Skeletal muscle tissue (tissue), 4 donors: ENCODE data around the gene TRIM2. TPM values are rescaled to one million over a fixed set of nuclear protein-coding genes. Genes with fewer than 3 reads are reported as not detected.

ENCODE experiments used
- H3K27ac ChIP-seq: one replicate; pipeline ENCODE4 v1.7.0; 2013; ENCODE audit warnings: mild to moderate bottlenecking, low read depth, low read length, inconsistent platforms
- H3K27me3 ChIP-seq, 3 donors: one replicate each; pipeline ENCODE4 v1.7.0; 2013; ENCODE audit warnings: low read length in 3 of 3; ENCODE audit not compliant: control insufficient read depth in 3 of 3, insufficient read depth in 3 of 3
- H3K36me3 ChIP-seq, 3 donors: one replicate each; pipeline ENCODE4 v1.7.0; 2013; ENCODE audit warnings: low read length in 3 of 3; ENCODE audit not compliant: control insufficient read depth in 3 of 3, insufficient read depth in 3 of 3
- H3K4me1 ChIP-seq, 3 donors: one replicate each; pipeline ENCODE4 v1.7.0; 2013; ENCODE audit warnings: low read length in 3 of 3, mild to moderate bottlenecking in 3 of 3; ENCODE audit not compliant: control insufficient read depth in 3 of 3, insufficient read depth in 3 of 3
- H3K4me3 ChIP-seq, 3 donors: one replicate each; pipeline ENCODE4 v1.7.0; 2013; ENCODE audit warnings: low read length in 3 of 3
- H3K9ac ChIP-seq, 3 donors: one replicate each; pipeline ENCODE4 v1.7.0; 2013; ENCODE audit warnings: low read length in 3 of 3, mild to moderate bottlenecking in 3 of 3, moderate library complexity in 2 of 3, low read depth in 1 of 3
- H3K9me3 ChIP-seq, 3 donors: one replicate each; pipeline ENCODE4 v1.7.0; 2013; ENCODE audit warnings: low read length in 3 of 3; ENCODE audit not compliant: control insufficient read depth in 3 of 3
- total RNA-seq: library from RNA; depleted of rRNA; stranded (reverse); fragments of >200 nt; gene quantifications from one replicate; pipeline ENCODE4 v1.2.3, GENCODE V29; 2014
- donor health status: Osteomylitis.

The TRIM2 gene
- total RNA-seq, 1 donor from 2014 or later, result 21.4 TPM

GRCh38 chr4:153169776-153170175 is 34.5 kb upstream of the TRIM2 start:
- Histone ChIP-seq H3K36me3 (no peaks in the 10 kb centered on the region), H3K27ac (no peak overlapping the region), H3K4me1 (no peaks in the 10 kb centered on the region), H3K4me3 (no peak overlapping the region), H3K27me3 (peaks cover 0 to 3% (median 0%) of the 10 kb centered on the region in 3 donors), H3K9me3 (no peaks in the 10 kb centered on the region), H3K9ac (no peak overlapping the region)

GRCh38 chr4:153170407-153170806 is 33.8 kb upstream of the TRIM2 start:
- Histone ChIP-seq H3K27ac (no peak overlapping the region), H3K9ac (no peak overlapping the region), H3K36me3 (no peaks in the 10 kb centered on the region), H3K9me3 (no peaks in the 10 kb centered on the region), H3K4me3 (no peak overlapping the region), H3K4me1 (no peaks in the 10 kb centered on the region), H3K27me3 (peaks cover 0 to 3% (median 0%) of the 10 kb centered on the region in 3 donors)

- Histone ChIP-seq H3K27ac (no peak overlapping the region), H3K4me3 (no peak overlapping the region), H3K9ac (no peak overlapping the region), H3K27me3 (no peaks in the 10 kb centered on the region), H3K36me3 (no peaks in the 10 kb centered on the region), H3K4me1 (no peaks in the 10 kb centered on the region), H3K9me3 (no peaks in the 10 kb centered on the region)
Observed at GRCh38 chr4:153174821-153175567, 29.2 kb upstream of the TRIM2 start.

GRCh38 chr4:153176938-153177337 is 27.3 kb upstream of the TRIM2 start:
- Histone ChIP-seq H3K36me3 (no peaks in the 10 kb centered on the region), H3K27ac (no peak overlapping the region)

GRCh38 chr4:153177841-153178240 is 26.4 kb upstream of the TRIM2 start:
- no peak overlapping the region for H3K4me3 ChIP-seq
- no peak overlapping the region for H3K9ac ChIP-seq
- H3K4me1 ChIP-seq, result no peaks in the 10 kb centered on the region

More at GRCh38 chr4:153176938-153177337, 27.3 kb upstream of the TRIM2 start:
- Histone ChIP-seq H3K4me1 (no peaks in the 10 kb centered on the region), H3K27me3 (no peaks in the 10 kb centered on the region), H3K9ac (no peak overlapping the region), H3K9me3 (no peaks in the 10 kb centered on the region), H3K4me3 (no peak overlapping the region)

GRCh38 chr4:153179100-153179499 is 25.1 kb upstream of the TRIM2 start:
- no peaks in the 10 kb centered on the region for H3K36me3 ChIP-seq
- H3K27ac ChIP-seq, result no peak overlapping the region
- H3K9ac ChIP-seq, result no peak overlapping the region
- no peaks in the 10 kb centered on the region for H3K27me3 ChIP-seq
- no peaks in the 10 kb centered on the region for H3K9me3 ChIP-seq
- no peaks in the 10 kb centered on the region for H3K4me1 ChIP-seq
- H3K4me3 ChIP-seq, result no peak overlapping the region

More at GRCh38 chr4:153177841-153178240, 26.4 kb upstream of the TRIM2 start:
- H3K36me3 ChIP-seq, result no peaks in the 10 kb centered on the region
- no peaks in the 10 kb centered on the region for H3K9me3 ChIP-seq
- no peaks in the 10 kb centered on the region for H3K27me3 ChIP-seq
- H3K27ac ChIP-seq, result no peak overlapping the region

- Histone ChIP-seq H3K9me3 (no peaks in the 10 kb centered on the region), H3K27me3 (no peaks in the 10 kb centered on the region)
Observed at GRCh38 chr4:153181293-153181692, 22.9 kb upstream of the TRIM2 start.

GRCh38 chr4:153181700-153182099 is 22.5 kb upstream of the TRIM2 start:
- no peak overlapping the region for H3K27ac ChIP-seq
- H3K9ac ChIP-seq, result no peak overlapping the region
- no peaks in the 10 kb centered on the region for H3K4me1 ChIP-seq
- H3K4me3 ChIP-seq, result no peak overlapping the region
- no peaks in the 10 kb centered on the region for H3K36me3 ChIP-seq
- no peaks in the 10 kb centered on the region for H3K9me3 ChIP-seq
- no peaks in the 10 kb centered on the region for H3K27me3 ChIP-seq

More at GRCh38 chr4:153181293-153181692, 22.9 kb upstream of the TRIM2 start:
- Histone ChIP-seq H3K9ac (no peak overlapping the region), H3K36me3 (no peaks in the 10 kb centered on the region), H3K4me1 (no peaks in the 10 kb centered on the region), H3K27ac (no peak overlapping the region), H3K4me3 (no peak overlapping the region)

GRCh38 chr4:153183146-153183545 is 21.1 kb upstream of the TRIM2 start:
- Histone ChIP-seq H3K4me1 (no peaks in the 10 kb centered on the region), H3K9ac (no peak overlapping the region), H3K9me3 (no peaks in the 10 kb centered on the region), H3K27me3 (no peaks in the 10 kb centered on the region), H3K4me3 (no peak overlapping the region), H3K27ac (no peak overlapping the region), H3K36me3 (no peaks in the 10 kb centered on the region)

GRCh38 chr4:153185331-153185852 is 18.9 kb upstream of the TRIM2 start:
- Histone ChIP-seq H3K27me3 (no peaks in the 10 kb centered on the region), H3K27ac (no peak overlapping the region), H3K4me3 (no peak overlapping the region), H3K9ac (no peak overlapping the region), H3K36me3 (no peaks in the 10 kb centered on the region), H3K9me3 (no peaks in the 10 kb centered on the region), H3K4me1 (no peaks in the 10 kb centered on the region)
